Endothelial cell of umbilical vein (primary cell): ENCODE measurements around the gene GIT2.

ENCODE experiments used
- EZH2 ChIP-seq: IDR thresholded peaks from 2 replicates; pipeline ENCODE4 v1.6.1; 2012; ENCODE audit warnings: borderline replicate concordance, low read depth, mild to moderate bottlenecking, moderate library complexity, low read length, inconsistent platforms; ENCODE audit not compliant: severe bottlenecking
- FOS ChIP-seq: IDR thresholded peaks from 2 replicates; pipeline ENCODE4 v1.6.1; 2011; ENCODE audit warnings: mild to moderate bottlenecking, low read length, moderate library complexity, borderline replicate concordance; ENCODE audit not compliant: insufficient read depth
- TF ChIP-seq, protein P1 (sequence below), 2 donors: IDR thresholded peaks; 1 replicate in 1 of 2; 2 replicates in 1 of 2; pipeline ENCODE4 v1.5.1; 2011; ENCODE audit warnings: low read length in 2 of 2, mild to moderate bottlenecking in 2 of 2, moderate library complexity in 2 of 2, control low read depth in 1 of 2, inconsistent platforms in 1 of 2, low read depth in 1 of 2; ENCODE audit not compliant: insufficient read depth in 1 of 2; ENCODE audit errors: extremely low read depth in 1 of 2

DNA sequence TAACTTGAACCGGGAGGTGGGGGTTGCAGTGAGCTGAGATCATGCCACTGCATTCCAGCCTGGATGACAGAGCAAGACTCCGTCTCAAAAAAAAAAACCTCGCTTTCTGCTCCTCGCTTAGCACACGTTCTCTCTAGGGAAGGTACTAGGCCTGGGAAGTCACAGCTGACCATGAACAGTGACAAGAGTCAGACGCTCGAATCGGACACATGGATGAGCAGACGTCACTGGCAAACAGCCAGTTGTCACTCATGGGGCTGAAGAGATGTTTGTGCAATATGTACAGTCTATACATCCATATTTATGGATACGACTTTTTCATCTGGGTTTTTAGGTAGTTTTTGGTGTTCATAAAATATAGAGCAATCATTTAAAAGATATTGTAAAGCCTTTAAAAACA lies 76.7 kb downstream of the GIT2 start:
- TF ChIP-seq, protein P1, sequence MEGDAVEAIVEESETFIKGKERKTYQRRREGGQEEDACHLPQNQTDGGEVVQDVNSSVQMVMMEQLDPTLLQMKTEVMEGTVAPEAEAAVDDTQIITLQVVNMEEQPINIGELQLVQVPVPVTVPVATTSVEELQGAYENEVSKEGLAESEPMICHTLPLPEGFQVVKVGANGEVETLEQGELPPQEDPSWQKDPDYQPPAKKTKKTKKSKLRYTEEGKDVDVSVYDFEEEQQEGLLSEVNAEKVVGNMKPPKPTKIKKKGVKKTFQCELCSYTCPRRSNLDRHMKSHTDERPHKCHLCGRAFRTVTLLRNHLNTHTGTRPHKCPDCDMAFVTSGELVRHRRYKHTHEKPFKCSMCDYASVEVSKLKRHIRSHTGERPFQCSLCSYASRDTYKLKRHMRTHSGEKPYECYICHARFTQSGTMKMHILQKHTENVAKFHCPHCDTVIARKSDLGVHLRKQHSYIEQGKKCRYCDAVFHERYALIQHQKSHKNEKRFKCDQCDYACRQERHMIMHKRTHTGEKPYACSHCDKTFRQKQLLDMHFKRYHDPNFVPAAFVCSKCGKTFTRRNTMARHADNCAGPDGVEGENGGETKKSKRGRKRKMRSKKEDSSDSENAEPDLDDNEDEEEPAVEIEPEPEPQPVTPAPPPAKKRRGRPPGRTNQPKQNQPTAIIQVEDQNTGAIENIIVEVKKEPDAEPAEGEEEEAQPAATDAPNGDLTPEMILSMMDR (IDR thresholded peaks at IDR 0.05; ENCODE audit: extremely low read depth in 1 of 2, insufficient read depth in 1 of 2, low read depth in 1 of 2, low read length in 2 of 2), result no peak
- no peak for TF ChIP-seq FOS
- no peak for TF ChIP-seq EZH2
